B cell (primary cell): Measurements from ENCODE around the gene CAMK2D. TPM values are rescaled to one million over a fixed set of nuclear protein-coding genes. Genes with fewer than 3 reads are reported as not detected.

Source experiments
- ATAC-seq: fragments of 200-7000 bp; cut with Tn5 transposase; one replicate; pipeline ENCODE4 v1.10.0; 2021; ENCODE audit warnings: low read depth, mild to moderate bottlenecking, moderate number of reproducible peaks, moderate library complexity
- CTCF ChIA-PET: fragments of 350-600 bp; sonication (Branson Sonifier 250); formaldehyde crosslinking; loops from one replicate; lab custom pipeline; 2021; ENCODE audit warnings: antibody characterized with exemption, inconsistent platforms; lab: Charles Lee
- POLR2A ChIA-PET: fragments of 350-600 bp; sonication (Branson Sonifier 250); formaldehyde crosslinking; loops from one replicate; lab custom pipeline; 2021; ENCODE audit warnings: antibody characterized with exemption; lab: Charles Lee
- DNase-seq: peaks from one replicate; pipeline ENCODE4 v3.0.0; 2013
- H2AFZ ChIP-seq: 2 replicates; pipeline ENCODE4 v1.6.1; 2012; ENCODE audit warnings: mild to moderate bottlenecking, low read depth, low read length; ENCODE audit not compliant: insufficient read depth, poor library complexity, severe bottlenecking
- H3K27ac ChIP-seq, 2 donors: 1 replicate in 1 of 2; 2 replicates in 1 of 2; pipeline ENCODE4 v1.5.1; 2012 to 2013; ENCODE audit warnings: low read length in 2 of 2, mild to moderate bottlenecking in 2 of 2, moderate library complexity in 1 of 2
- H3K27me3 ChIP-seq, 4 experiments: fragments of 200-600 bp in 1 of 4; sonication (generic) in 1 of 4; replicated peaks in 1 of 4; 1 replicate in 2 of 4; 2 replicates in 2 of 4; pipeline versions ENCODE4 v1.6.1 to v1.7.0; 2013 to 2016; ENCODE audit warnings: low read length in 3 of 4, mild to moderate bottlenecking in 2 of 4, mixed read lengths in 1 of 4, moderate library complexity in 1 of 4; ENCODE audit not compliant: insufficient read depth in 4 of 4, control insufficient read depth in 3 of 4; ENCODE audit errors: control extremely low read depth in 1 of 4
- H3K36me3 ChIP-seq, 2 experiments: replicated peaks in 1 of 2; 1 replicate in 1 of 2; 2 replicates in 1 of 2; pipeline versions ENCODE4 v1.6.1 to v1.7.1; 2013; ENCODE audit warnings: low read length in 1 of 2; ENCODE audit not compliant: insufficient read depth in 2 of 2, control insufficient read depth in 1 of 2; ENCODE audit errors: control extremely low read depth in 1 of 2, extremely low read depth in 1 of 2
- H3K4me1 ChIP-seq, 2 donors: fragments of 200-600 bp in 1 of 2; sonication (generic) in 1 of 2; 1 replicate in 1 of 2; 2 replicates in 1 of 2; pipeline versions ENCODE4 v1.5.1 to v1.6.1; 2013 to 2017; ENCODE audit warnings: low read length in 2 of 2; ENCODE audit not compliant: control insufficient read depth in 2 of 2, insufficient read depth in 2 of 2
- H3K4me2 ChIP-seq: replicated peaks from 2 replicates; pipeline ENCODE3; 2012; ENCODE audit warnings: mild to moderate bottlenecking, low read depth, low read length; ENCODE audit not compliant: poor library complexity, severe bottlenecking
- H3K4me3 ChIP-seq, 5 experiments: fragments of 200-600 bp in 1 of 5; sonication (generic) in 1 of 5; 1 replicate in 3 of 5; 2 replicates in 2 of 5; pipeline versions ENCODE4 v1.5.1 to v1.7.0; 2011 to 2016; ENCODE audit warnings: low read length in 4 of 5, mild to moderate bottlenecking in 4 of 5, low read depth in 2 of 5, control low read depth in 1 of 5, moderate library complexity in 1 of 5; ENCODE audit not compliant: insufficient read depth in 1 of 5; ENCODE audit errors: control extremely low read depth in 1 of 5, extremely low read depth in 1 of 5
- H3K79me2 ChIP-seq: fragments of 200-600 bp; sonication (generic); one replicate; pipeline ENCODE4 v1.6.0; 2016; ENCODE audit warnings: low read length; ENCODE audit not compliant: control insufficient read depth, insufficient read depth
- H3K9ac ChIP-seq: fragments of 200-600 bp; sonication (generic); 2 replicates; pipeline ENCODE4 v1.6.1; 2017; ENCODE audit warnings: mild to moderate bottlenecking, low read length, moderate library complexity
- H3K9me3 ChIP-seq, 3 donors: one replicate each; pipeline versions ENCODE4 v1.6.1 to v1.7.1; 2013; ENCODE audit warnings: low read length in 2 of 3; ENCODE audit not compliant: control insufficient read depth in 2 of 3, insufficient read depth in 1 of 3; ENCODE audit errors: control extremely low read depth in 1 of 3
- H4K20me1 ChIP-seq: 2 replicates; pipeline ENCODE4 v1.6.0; 2012; ENCODE audit warnings: mild to moderate bottlenecking, low read length; ENCODE audit not compliant: insufficient read depth, control insufficient read depth, poor library complexity, severe bottlenecking
- H3K27ac Mint-ChIP-seq: one replicate; pipeline ENCODE4 v1.8.0; 2021; ENCODE audit warnings: mixed read lengths
- H3K27me3 Mint-ChIP-seq: one replicate; pipeline ENCODE4 v1.8.0; 2021; ENCODE audit warnings: mixed read lengths
- H3K4me1 Mint-ChIP-seq: one replicate; pipeline ENCODE4 v1.8.0; 2021; ENCODE audit warnings: mixed read lengths
- H3K4me3 Mint-ChIP-seq: one replicate; pipeline ENCODE4 v1.8.0; 2021; ENCODE audit warnings: mixed read lengths
- H3K9me3 Mint-ChIP-seq: one replicate; pipeline ENCODE4 v1.8.0; 2022; ENCODE audit warnings: mixed read lengths; ENCODE audit not compliant: insufficient read depth
- EZH2 ChIP-seq: IDR thresholded peaks from 2 replicates; pipeline ENCODE4 v1.6.1; 2012; ENCODE audit warnings: borderline replicate concordance, low read depth, mild to moderate bottlenecking, moderate library complexity, low read length; ENCODE audit not compliant: insufficient read depth, poor library complexity, severe bottlenecking
- WGBS: methylation state at CpG from one replicate; pipeline ENCODE4 v1.1.5; 2013; ENCODE audit warnings: missing lambda C conversion rate; ENCODE audit not compliant: insufficient coverage; 5-methylcytosine and 5-hydroxymethylcytosine counted together
- intact Hi-C: fragments of 100-400 bp; cut with micrococcal nuclease; formaldehyde crosslinking; loops from one replicate; pipeline ENCODE4 v1.10.0; 2022
- polyA plus RNA-seq: library from polyadenylated mRNA; depleted of rRNA; stranded (reverse); fragments of >200 nt; gene quantifications from 2 replicates; pipeline ENCODE4 v1.2.3, GENCODE V29; 2012
- total RNA-seq, 2 donors: library from RNA; stranded (reverse); fragments of 120-200 nt in 1 of 2; gene quantifications; 1 replicate in 1 of 2; 2 replicates in 1 of 2; pipeline versions ENCODE4 v1.2.3 to v1.2.4, GENCODE V29; 2013 to 2022
- TF ChIP-seq, protein P1 (sequence below): fragments of 200-600 bp; IDR thresholded peaks from one replicate; pipeline ENCODE4 v1.8.0; 2022; ENCODE audit warnings: antibody characterized with exemption, mild to moderate bottlenecking

Gene CAMK2D
- total and polyA plus RNA-seq, 2 donors (not counting 1 experiment from before 2014, with no cell fraction given), result 26.3 to 57.0 TPM

DNA sequence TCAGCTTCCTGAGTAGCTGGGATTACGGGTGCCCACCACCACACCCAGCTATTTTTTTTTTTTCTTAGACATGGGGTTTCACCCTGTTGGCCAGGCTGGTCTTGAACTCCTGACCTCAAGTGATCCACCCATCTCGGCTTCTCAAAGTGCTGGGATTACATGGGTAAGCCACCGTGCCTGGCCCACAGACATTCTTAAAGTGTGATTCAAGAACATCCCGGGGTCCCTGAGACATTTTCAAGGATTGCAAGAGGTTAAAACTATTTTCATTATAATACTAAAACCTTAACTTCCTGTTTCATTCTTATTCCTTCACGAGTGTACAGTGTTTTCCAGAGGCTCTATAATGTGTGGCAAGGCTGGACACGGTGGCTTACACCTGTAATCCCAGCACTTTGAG is 318.7 kb downstream of the CAMK2D start:
- Histone ChIP-seq H2AFZ (no peak overlapping the region), H3K9ac (no peak overlapping the region), H3K9me3 (no peaks in the 10 kb centered on the region), H3K4me3 (no peak overlapping the region), H4K20me1 (no peaks in the 10 kb centered on the region), H3K27ac (no peak overlapping the region), H3K4me1 (no peaks in the 10 kb centered on the region), H3K79me2 (no peaks in the 10 kb centered on the region), H3K27me3 (no peaks in the 10 kb centered on the region), H3K4me2 (no peak overlapping the region), H3K36me3 (no peaks in the 10 kb centered on the region)
- ATAC-seq (no peak), DNase-seq (no peak)
- Mint-ChIP-seq H3K27ac (no peak overlapping the region), H3K4me1 (no peaks in the 10 kb centered on the region), H3K9me3 (no peaks in the 10 kb centered on the region), H3K4me3 (no peak overlapping the region), H3K27me3 (no peaks in the 10 kb centered on the region)
- 100% methylated on average over 3 of the region's 6 CpGs for WGBS
- POLR2A ChIA-PET, result no interaction called here
- intact Hi-C loops, result no loop called here
- CTCF ChIA-PET, result no interaction called here
- TF ChIP-seq, protein P1, sequence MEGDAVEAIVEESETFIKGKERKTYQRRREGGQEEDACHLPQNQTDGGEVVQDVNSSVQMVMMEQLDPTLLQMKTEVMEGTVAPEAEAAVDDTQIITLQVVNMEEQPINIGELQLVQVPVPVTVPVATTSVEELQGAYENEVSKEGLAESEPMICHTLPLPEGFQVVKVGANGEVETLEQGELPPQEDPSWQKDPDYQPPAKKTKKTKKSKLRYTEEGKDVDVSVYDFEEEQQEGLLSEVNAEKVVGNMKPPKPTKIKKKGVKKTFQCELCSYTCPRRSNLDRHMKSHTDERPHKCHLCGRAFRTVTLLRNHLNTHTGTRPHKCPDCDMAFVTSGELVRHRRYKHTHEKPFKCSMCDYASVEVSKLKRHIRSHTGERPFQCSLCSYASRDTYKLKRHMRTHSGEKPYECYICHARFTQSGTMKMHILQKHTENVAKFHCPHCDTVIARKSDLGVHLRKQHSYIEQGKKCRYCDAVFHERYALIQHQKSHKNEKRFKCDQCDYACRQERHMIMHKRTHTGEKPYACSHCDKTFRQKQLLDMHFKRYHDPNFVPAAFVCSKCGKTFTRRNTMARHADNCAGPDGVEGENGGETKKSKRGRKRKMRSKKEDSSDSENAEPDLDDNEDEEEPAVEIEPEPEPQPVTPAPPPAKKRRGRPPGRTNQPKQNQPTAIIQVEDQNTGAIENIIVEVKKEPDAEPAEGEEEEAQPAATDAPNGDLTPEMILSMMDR, result no peak
- no peak for TF ChIP-seq EZH2

DNA sequence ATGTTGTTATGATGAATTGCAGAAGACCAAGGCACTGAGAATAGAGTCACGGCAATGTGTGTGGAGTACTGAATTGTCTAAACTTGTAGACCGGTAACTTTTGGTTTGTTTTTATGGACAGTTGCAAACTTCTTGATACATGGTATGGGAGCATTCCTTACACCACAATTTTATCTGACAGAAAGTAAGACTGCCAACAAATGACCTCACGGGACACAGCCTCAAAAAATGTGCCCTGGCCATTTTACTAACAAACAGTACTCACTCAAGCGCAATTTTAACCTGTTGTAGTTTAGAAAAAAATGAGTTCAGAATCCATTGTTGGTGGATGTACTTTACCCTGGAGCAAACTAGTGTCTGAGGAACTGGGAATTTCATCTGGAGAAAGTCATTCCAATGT is 321.2 kb downstream of the CAMK2D start:
- Histone ChIP-seq H3K27me3 (no peaks in the 10 kb centered on the region), H3K79me2 (no peaks in the 10 kb centered on the region), H2AFZ (no peak overlapping the region), H3K4me1 (no peaks in the 10 kb centered on the region), H3K4me3 (no peak overlapping the region), H3K27ac (no peak overlapping the region), H3K9me3 (no peaks in the 10 kb centered on the region), H4K20me1 (no peaks in the 10 kb centered on the region), H3K36me3 (no peaks in the 10 kb centered on the region), H3K4me2 (no peak overlapping the region), H3K9ac (no peak overlapping the region)
- ChIA-PET POLR2A (no interaction called here), CTCF (no interaction called here)
- TF ChIP-seq EZH2, result no peak
- TF ChIP-seq, protein P1, result no peak
- H3K27me3 Mint-ChIP-seq, result no peaks in the 10 kb centered on the region
- H3K27ac Mint-ChIP-seq, result no peak overlapping the region
- H3K9me3 Mint-ChIP-seq, result no peaks in the 10 kb centered on the region
- no peak for ATAC-seq
- no peaks in the 10 kb centered on the region for H3K4me1 Mint-ChIP-seq
- intact Hi-C loops, result no loop called here
- no peak for DNase-seq
- H3K4me3 Mint-ChIP-seq, result no peak overlapping the region
- no CpG with 5 or more reads among the region's 4 CpGs for WGBS
